EH (cell line): Measurements from ENCODE around the gene SORCS2.

ENCODE experiments used
- DNase-seq: peaks from one replicate; pipeline ENCODE4 v3.0.0-alpha.2; 2015; ENCODE audit warnings: low read depth

SORCS2 gene

GRCh38 chr4:7356667-7357310 is 164.5 kb downstream of the SORCS2 start:
- DNase-seq, result no peak

- no peak for DNase-seq
Observed at GRCh38 chr4:7357323-7357722, 165.0 kb downstream of the SORCS2 start.

- peak; percentile 87 for DNase-seq
Observed at GRCh38 chr4:7358100-7358735, 165.9 kb downstream of the SORCS2 start.

- DNase-seq, result no peak
Observed at GRCh38 chr4:7359400-7360062, 167.2 kb downstream of the SORCS2 start.

- DNase-seq, result no peak
Observed at GRCh38 chr4:7360806-7361205, 168.5 kb downstream of the SORCS2 start.

GRCh38 chr4:7361280-7361895 is 169.1 kb downstream of the SORCS2 start:
- DNase-seq, result no peak

GRCh38 chr4:7362341-7362740 is 170.0 kb downstream of the SORCS2 start:
- DNase-seq, result no peak

- DNase-seq, result no peak
Observed at GRCh38 chr4:7362862-7363430, 170.6 kb downstream of the SORCS2 start.

- no peak for DNase-seq
Observed at GRCh38 chr4:7364979-7365378, 172.6 kb downstream of the SORCS2 start.

GRCh38 chr4:7365462-7366179 is 173.3 kb downstream of the SORCS2 start:
- no peak for DNase-seq

- no peak for DNase-seq
Observed at GRCh38 chr4:7366180-7366945, 174.0 kb downstream of the SORCS2 start.

GRCh38 chr4:7366954-7367353 is 174.6 kb downstream of the SORCS2 start:
- DNase-seq, result no peak

GRCh38 chr4:7367406-7367805 is 175.1 kb downstream of the SORCS2 start:
- no peak for DNase-seq

GRCh38 chr4:7367864-7368277 is 175.5 kb downstream of the SORCS2 start:
- DNase-seq, result no peak

- no peak for DNase-seq
Observed at GRCh38 chr4:7368296-7368695, 176.0 kb downstream of the SORCS2 start.

- no peak for DNase-seq
Observed at GRCh38 chr4:7369511-7369910, 177.2 kb downstream of the SORCS2 start.

GRCh38 chr4:7370038-7370437 is 177.7 kb downstream of the SORCS2 start:
- no peak for DNase-seq

GRCh38 chr4:7371210-7371941 is 179.0 kb downstream of the SORCS2 start:
- DNase-seq, result peak; percentile 63

GRCh38 chr4:7372673-7373072 is 180.3 kb downstream of the SORCS2 start:
- no peak for DNase-seq

- DNase-seq, result no peak
Observed at GRCh38 chr4:7374571-7374970, 182.2 kb downstream of the SORCS2 start.
